GM19099 (cell line): ENCODE data around the gene CNTN6.

Source experiments
- POLR2A ChIP-seq: IDR thresholded peaks from 3 replicates; pipeline ENCODE4 v1.6.1; 2011; ENCODE audit warnings: low read depth; ENCODE audit not compliant: insufficient read length; ENCODE audit errors: extremely low read depth

Gene CNTN6

GRCh38 chr3:1406250-1406649 lies 313.4 kb downstream of the CNTN6 start:
- no peak for TF ChIP-seq POLR2A

- TF ChIP-seq POLR2A = no peak
These were observed 328.8 kb downstream of the CNTN6 start for GRCh38 chr3:1421577-1421976.

GRCh38 chr3:1423566-1424089 lies 330.8 kb downstream of the CNTN6 start:
- no peak for TF ChIP-seq POLR2A

GRCh38 chr3:1439395-1439794 lies 346.6 kb downstream of the CNTN6 start:
- no peak for TF ChIP-seq POLR2A

- no peak for TF ChIP-seq POLR2A
These were observed 349.4 kb downstream of the CNTN6 start for GRCh38 chr3:1442271-1442670.

- no peak for TF ChIP-seq POLR2A
These were observed 351.4 kb downstream of the CNTN6 start for GRCh38 chr3:1444195-1444594.

- TF ChIP-seq POLR2A = no peak
These were observed 353.7 kb downstream of the CNTN6 start for GRCh38 chr3:1446531-1446930.

- no peak for TF ChIP-seq POLR2A
These were observed 354.6 kb downstream of the CNTN6 start for GRCh38 chr3:1447452-1447851.

GRCh38 chr3:1448443-1448842 lies 355.6 kb downstream of the CNTN6 start:
- TF ChIP-seq POLR2A = no peak
